ENCODE results near the gene PPP1R2B.

DNA sequence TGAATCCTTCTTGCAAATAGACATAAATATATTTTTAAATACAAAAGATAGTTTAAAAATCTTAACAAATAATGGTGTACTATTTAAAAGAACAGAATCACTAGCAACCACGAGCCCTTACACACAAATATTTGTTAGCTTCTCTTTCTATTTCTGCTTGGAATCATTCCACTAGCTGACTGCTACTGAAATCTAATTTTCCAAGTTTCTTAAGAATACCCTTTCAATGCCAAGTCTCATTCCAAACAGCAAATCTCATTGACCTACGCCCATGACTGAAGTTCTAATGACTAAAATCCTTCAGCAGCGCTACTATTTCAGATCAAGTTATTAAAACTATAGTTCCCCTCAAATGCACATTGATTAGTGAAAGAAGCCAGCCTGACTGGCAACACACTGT lies 13.2 kb upstream of the PPP1R2B start:
- no peak for TF ChIP-seq CEBPB (IDR thresholded peaks at IDR 0.05)
- no peak for TF ChIP-seq MYC (IDR thresholded peaks at IDR 0.05; ENCODE audit: borderline replicate concordance, low read length)
- no peak for TF ChIP-seq KDM1A (IDR thresholded peaks at IDR 0.05; ENCODE audit: low read depth)
- TF ChIP-seq, protein P1, sequence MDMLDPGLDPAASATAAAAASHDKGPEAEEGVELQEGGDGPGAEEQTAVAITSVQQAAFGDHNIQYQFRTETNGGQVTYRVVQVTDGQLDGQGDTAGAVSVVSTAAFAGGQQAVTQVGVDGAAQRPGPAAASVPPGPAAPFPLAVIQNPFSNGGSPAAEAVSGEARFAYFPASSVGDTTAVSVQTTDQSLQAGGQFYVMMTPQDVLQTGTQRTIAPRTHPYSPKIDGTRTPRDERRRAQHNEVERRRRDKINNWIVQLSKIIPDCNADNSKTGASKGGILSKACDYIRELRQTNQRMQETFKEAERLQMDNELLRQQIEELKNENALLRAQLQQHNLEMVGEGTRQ (IDR thresholded peaks at IDR 0.05): no peak
- TF ChIP-seq BHLHE40 (IDR thresholded peaks at IDR 0.05; ENCODE audit: low read depth, low read length): no peak
- TF ChIP-seq, protein P2, sequence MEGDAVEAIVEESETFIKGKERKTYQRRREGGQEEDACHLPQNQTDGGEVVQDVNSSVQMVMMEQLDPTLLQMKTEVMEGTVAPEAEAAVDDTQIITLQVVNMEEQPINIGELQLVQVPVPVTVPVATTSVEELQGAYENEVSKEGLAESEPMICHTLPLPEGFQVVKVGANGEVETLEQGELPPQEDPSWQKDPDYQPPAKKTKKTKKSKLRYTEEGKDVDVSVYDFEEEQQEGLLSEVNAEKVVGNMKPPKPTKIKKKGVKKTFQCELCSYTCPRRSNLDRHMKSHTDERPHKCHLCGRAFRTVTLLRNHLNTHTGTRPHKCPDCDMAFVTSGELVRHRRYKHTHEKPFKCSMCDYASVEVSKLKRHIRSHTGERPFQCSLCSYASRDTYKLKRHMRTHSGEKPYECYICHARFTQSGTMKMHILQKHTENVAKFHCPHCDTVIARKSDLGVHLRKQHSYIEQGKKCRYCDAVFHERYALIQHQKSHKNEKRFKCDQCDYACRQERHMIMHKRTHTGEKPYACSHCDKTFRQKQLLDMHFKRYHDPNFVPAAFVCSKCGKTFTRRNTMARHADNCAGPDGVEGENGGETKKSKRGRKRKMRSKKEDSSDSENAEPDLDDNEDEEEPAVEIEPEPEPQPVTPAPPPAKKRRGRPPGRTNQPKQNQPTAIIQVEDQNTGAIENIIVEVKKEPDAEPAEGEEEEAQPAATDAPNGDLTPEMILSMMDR (IDR thresholded peaks at IDR 0.05): no peak
- TF ChIP-seq, protein P3, sequence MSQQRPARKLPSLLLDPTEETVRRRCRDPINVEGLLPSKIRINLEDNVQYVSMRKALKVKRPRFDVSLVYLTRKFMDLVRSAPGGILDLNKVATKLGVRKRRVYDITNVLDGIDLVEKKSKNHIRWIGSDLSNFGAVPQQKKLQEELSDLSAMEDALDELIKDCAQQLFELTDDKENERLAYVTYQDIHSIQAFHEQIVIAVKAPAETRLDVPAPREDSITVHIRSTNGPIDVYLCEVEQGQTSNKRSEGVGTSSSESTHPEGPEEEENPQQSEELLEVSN (IDR thresholded peaks at IDR 0.05; ENCODE audit: borderline replicate concordance, low read depth): no peak
- TF ChIP-seq JUN (IDR thresholded peaks at IDR 0.05): no peak
- TF ChIP-seq, protein P4, sequence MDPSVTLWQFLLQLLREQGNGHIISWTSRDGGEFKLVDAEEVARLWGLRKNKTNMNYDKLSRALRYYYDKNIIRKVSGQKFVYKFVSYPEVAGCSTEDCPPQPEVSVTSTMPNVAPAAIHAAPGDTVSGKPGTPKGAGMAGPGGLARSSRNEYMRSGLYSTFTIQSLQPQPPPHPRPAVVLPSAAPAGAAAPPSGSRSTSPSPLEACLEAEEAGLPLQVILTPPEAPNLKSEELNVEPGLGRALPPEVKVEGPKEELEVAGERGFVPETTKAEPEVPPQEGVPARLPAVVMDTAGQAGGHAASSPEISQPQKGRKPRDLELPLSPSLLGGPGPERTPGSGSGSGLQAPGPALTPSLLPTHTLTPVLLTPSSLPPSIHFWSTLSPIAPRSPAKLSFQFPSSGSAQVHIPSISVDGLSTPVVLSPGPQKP (IDR thresholded peaks at IDR 0.05; ENCODE audit: low read depth, low read length): no peak

Data from A549 (cell line).